ENCODE results near the gene PARVG.

- no peak for TF ChIP-seq CTCF (IDR thresholded peaks at IDR 0.05; ENCODE audit: low read depth, low read length, poor library complexity, severe bottlenecking)
- TF ChIP-seq EZH2phosphoT487 (IDR thresholded peaks at IDR 0.05; ENCODE audit: borderline replicate concordance, low read length) = no peak
Measured at GRCh38 chr22:44132724-44133123, 48.0 kb upstream of the PARVG start.
